Measurements from ENCODE around the gene GAREM2.

Gene GAREM2

DNA sequence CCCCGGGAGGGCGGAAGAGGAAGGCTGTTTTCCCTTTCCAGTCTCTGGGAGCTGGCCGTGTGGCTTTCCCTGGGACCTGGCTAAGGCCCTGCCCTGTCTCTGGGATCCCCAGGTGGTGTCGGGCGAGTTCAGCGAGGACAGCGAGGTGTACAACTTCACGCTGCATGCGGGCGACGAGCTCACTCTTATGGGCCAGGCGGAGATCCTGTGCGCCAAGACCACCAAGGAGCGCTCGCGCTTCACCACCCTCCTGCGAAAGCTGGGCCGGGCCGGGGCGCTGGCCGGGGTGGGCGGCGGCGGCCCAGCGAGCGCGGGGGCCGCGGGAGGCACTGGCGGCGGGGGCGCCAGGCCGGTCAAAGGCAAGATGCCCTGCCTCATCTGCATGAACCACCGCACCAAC lies 11.2 kb downstream of the GAREM2 start:
- TF ChIP-seq MAX (IDR thresholded peaks at IDR 0.05; ENCODE audit: low read depth, low read length): no peak
- TF ChIP-seq, protein P1, sequence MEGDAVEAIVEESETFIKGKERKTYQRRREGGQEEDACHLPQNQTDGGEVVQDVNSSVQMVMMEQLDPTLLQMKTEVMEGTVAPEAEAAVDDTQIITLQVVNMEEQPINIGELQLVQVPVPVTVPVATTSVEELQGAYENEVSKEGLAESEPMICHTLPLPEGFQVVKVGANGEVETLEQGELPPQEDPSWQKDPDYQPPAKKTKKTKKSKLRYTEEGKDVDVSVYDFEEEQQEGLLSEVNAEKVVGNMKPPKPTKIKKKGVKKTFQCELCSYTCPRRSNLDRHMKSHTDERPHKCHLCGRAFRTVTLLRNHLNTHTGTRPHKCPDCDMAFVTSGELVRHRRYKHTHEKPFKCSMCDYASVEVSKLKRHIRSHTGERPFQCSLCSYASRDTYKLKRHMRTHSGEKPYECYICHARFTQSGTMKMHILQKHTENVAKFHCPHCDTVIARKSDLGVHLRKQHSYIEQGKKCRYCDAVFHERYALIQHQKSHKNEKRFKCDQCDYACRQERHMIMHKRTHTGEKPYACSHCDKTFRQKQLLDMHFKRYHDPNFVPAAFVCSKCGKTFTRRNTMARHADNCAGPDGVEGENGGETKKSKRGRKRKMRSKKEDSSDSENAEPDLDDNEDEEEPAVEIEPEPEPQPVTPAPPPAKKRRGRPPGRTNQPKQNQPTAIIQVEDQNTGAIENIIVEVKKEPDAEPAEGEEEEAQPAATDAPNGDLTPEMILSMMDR (IDR thresholded peaks at IDR 0.05; ENCODE audit: low read depth, low read length): no peak
- TF ChIP-seq POLR2A (IDR thresholded peaks at IDR 0.05; ENCODE audit: extremely low read depth, insufficient read length): no peak
- TF ChIP-seq MYC (IDR thresholded peaks at IDR 0.05; ENCODE audit: low read depth, low read length): no peak
- no peak overlapping the region for H3K4me3 ChIP-seq (ENCODE audit: low read depth, low read length)
- DNase-seq (ENCODE audit: low read depth): no peak

DNA sequence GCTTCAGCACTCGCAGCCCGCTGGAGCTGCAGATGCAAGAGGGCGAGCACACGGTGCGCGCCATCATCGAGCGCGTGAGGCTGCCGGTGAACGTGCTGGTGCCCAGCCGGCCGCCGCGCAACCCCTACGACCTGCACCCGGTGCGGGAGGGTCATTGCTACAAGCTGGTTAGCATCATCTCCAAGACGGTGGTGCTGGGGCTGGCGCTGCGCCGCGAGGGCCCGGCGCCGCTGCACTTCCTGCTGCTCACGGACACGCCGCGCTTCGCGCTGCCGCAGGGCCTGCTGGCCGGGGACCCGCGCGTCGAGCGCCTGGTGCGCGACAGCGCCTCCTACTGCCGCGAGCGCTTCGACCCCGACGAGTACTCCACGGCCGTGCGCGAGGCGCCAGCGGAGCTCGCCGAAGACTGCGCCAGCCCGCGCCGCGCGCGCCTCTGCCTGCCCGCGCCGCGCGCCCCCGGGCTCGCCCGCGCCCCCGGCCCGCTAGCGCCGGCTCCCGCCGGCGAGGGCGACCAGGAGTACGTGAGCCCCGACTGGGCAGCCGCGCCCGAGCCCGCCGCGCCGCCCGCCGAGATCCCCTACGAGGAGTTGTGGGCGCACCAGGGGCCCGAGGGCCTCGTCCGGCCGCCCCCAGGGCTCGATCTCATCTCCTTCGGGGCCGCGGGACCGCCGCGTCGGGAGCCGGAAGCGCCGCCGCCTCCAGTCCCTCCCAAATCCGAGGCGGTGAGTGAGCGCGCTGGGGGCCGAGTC lies 11.8 kb downstream of the GAREM2 start:
- TF ChIP-seq, protein P1 (IDR thresholded peaks at IDR 0.05; ENCODE audit: low read depth, low read length): peak; percentile 53
- TF ChIP-seq MAX (IDR thresholded peaks at IDR 0.05; ENCODE audit: low read depth, low read length) (no peak), POLR2A (IDR thresholded peaks at IDR 0.05; ENCODE audit: extremely low read depth, insufficient read length) (no peak), MYC (IDR thresholded peaks at IDR 0.05; ENCODE audit: low read depth, low read length) (no peak)
- DNase-seq (ENCODE audit: low read depth): peak; percentile 88
- H3K4me3 ChIP-seq (ENCODE audit: low read depth, low read length): no peak overlapping the region

DNA sequence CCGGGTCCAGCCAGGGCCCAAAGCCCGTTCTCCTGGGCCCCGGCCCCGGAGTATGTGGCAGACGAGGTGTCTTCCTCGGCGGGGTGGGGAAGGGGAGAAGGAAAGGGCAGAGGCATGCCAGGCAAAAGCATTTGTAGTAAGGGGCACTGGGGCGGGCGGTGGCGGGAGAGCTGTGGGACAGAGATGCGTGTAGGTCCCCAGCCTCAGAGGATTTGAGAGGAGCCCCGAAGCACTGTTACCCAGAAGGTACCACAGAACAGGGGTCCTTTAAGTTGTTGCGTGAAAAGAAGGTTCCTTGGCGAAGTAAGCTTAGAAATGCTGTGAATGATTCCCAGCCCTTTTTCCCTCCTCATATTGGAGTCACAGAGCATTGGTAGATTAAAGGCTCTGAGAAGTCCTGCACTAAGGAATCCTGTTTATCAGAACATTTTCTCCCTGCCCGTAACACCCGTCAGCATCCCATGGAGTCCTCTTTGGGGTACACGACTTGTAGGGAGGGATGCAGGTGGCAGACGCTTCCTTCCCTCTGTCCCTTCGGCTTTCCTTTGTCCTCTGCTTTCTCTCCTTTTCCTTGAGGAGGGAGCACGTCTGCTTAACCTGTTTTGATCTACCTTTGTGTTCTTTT lies 12.5 kb downstream of the GAREM2 start:
- DNase-seq (ENCODE audit: low read depth): peak; percentile 37
- TF ChIP-seq MYC (IDR thresholded peaks at IDR 0.05; ENCODE audit: low read depth, low read length): no peak
- TF ChIP-seq POLR2A (IDR thresholded peaks at IDR 0.05; ENCODE audit: extremely low read depth, insufficient read length): no peak
- TF ChIP-seq, protein P1 (IDR thresholded peaks at IDR 0.05; ENCODE audit: low read depth, low read length): no peak
- no peak for TF ChIP-seq MAX (IDR thresholded peaks at IDR 0.05; ENCODE audit: low read depth, low read length)
- no peak overlapping the region for H3K4me3 ChIP-seq (ENCODE audit: low read depth, low read length)

DNA sequence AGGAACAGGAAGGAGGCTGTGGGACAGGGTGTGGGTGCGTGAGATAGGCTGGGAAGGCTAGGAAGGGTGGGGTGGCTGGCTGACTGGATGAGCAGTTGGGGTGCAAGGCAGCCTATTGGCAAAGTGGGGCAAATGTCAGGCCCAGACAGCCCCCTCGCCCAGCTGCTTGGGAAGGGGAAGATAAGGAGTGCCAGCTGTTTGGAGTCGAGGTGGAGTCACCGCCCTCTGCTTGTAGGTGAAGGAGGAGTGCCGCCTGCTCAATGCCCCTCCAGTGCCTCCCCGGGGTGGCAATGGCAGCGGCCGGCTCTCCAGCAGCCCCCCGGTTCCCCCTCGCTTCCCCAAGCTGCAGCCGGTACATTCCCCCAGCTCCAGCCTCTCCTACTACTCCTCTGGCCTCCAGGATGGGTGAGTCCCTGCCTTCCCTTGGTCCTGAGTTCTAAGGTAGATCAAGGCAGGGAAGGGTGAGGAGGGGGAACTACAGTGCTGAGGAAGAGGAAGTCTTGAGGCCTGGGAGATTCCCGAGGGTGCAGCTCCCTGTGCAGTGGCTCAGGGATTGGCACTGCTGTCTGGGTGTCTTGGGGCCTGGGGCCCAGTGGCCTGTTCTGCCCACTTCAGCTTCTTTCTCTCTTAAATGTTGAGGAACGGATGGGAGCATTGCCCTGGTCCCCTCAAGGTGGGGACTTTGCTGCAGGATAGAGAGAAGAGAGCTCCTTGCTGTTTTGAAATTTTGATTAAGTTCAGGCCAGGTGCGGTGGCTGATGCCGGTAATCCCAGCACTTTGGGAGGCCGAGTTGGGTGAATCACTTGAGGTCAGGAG lies 13.3 kb downstream of the GAREM2 start:
- no peak overlapping the region for H3K4me3 ChIP-seq (ENCODE audit: low read depth, low read length)
- TF ChIP-seq, protein P1 (IDR thresholded peaks at IDR 0.05; ENCODE audit: low read depth, low read length): no peak
- TF ChIP-seq MAX (IDR thresholded peaks at IDR 0.05; ENCODE audit: low read depth, low read length) (no peak), POLR2A (IDR thresholded peaks at IDR 0.05; ENCODE audit: extremely low read depth, insufficient read length) (no peak), MYC (IDR thresholded peaks at IDR 0.05; ENCODE audit: low read depth, low read length) (no peak)
- peak; percentile 60 for DNase-seq (ENCODE audit: low read depth)

GRCh38 chr2:26187114-26187513 lies 14.2 kb downstream of the GAREM2 start:
- no peak for DNase-seq (ENCODE audit: low read depth)
- no peak overlapping the region for H3K4me3 ChIP-seq (ENCODE audit: low read depth, low read length)
- no peak for TF ChIP-seq MAX (IDR thresholded peaks at IDR 0.05; ENCODE audit: low read depth, low read length)
- TF ChIP-seq POLR2A (IDR thresholded peaks at IDR 0.05; ENCODE audit: extremely low read depth, insufficient read length): no peak
- TF ChIP-seq, protein P1 (IDR thresholded peaks at IDR 0.05; ENCODE audit: low read depth, low read length): no peak
- no peak for TF ChIP-seq MYC (IDR thresholded peaks at IDR 0.05; ENCODE audit: low read depth, low read length)

Data from NB4 (cell line).